B cell (primary cell): ENCODE results near the gene TGM3.

ENCODE experiments used
- CTCF ChIP-seq: fragments of 200-600 bp; IDR thresholded peaks from one replicate; pipeline ENCODE4 v1.8.0; 2022; ENCODE audit warnings: antibody characterized with exemption, mild to moderate bottlenecking
- EZH2 ChIP-seq: IDR thresholded peaks from 2 replicates; pipeline ENCODE4 v1.6.1; 2012; ENCODE audit warnings: borderline replicate concordance, low read depth, mild to moderate bottlenecking, moderate library complexity, low read length; ENCODE audit not compliant: insufficient read depth, poor library complexity, severe bottlenecking

GRCh38 chr20:2365091-2365490 is 69.3 kb downstream of the TGM3 start:
- TF ChIP-seq CTCF: no peak
- TF ChIP-seq EZH2: no peak
